Amniotic epithelial cell (primary cell): ENCODE results near the gene UBE2E2.

Experiments used
- DNase-seq: peaks from one replicate; pipeline ENCODE4 v3.0.0-alpha.2; 2010; ENCODE audit warnings: low read depth

The UBE2E2 gene

DNA sequence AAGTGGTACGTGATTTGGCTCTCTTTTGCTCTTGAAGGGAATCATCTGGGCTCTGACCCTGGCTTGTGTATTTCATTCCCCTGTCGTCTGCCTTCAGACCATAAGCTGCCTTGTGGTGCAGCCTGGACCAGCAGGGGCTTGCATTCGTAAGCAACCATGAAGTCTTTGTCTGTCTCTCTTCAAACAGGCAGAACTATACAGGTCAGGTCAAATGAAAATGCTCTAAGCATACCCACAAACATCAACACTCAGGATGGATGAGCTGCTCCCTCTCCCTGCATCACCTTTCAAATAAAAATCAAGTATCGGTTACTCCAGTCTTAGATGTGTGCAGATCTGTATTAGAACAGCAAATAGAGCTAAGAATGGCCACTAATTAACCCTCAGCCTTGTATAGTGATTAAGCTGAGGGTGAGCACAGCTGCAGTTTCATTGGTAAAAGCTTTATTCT, 334.0 kb downstream of the UBE2E2 start:
- DNase-seq = peak; percentile 5

DNA sequence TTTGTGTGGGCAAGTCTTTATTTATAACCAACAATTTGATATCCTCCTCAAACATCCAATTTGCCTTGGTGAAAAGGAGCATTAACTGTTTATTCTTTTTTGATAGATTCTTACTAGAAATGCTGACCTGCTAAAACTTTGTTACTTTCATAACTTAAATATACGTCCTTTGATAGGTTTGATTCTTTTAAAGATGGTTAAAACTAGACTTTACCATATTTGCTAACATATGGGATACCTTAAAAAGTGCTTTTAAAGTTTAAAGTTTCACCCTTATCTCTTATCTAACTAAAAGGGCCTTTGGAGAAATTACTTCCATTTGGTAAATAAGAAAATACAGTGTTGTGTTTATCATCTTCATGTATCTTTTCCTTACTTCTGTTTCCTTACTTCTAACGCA, 336.1 kb downstream of the UBE2E2 start:
- DNase-seq = no peak

DNA sequence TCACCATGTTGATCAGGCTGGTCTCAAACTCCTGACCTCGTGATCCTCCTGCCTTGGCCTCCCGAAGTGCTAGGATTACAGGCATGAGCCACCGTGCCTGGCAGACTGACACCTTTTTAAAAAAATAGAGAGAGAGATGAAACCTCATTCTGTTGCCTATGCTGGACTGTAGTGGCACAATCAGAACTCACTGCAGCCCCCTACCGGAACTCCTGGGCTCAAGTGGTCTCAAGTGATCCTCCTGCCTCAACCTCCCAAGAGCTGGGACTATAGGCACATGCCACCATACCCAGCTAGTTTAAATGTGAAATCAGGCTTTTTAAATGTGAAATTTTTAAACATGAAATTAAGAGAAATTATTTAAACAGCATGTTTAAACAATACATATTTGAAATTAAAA, 337.5 kb downstream of the UBE2E2 start:
- DNase-seq = no peak

DNA sequence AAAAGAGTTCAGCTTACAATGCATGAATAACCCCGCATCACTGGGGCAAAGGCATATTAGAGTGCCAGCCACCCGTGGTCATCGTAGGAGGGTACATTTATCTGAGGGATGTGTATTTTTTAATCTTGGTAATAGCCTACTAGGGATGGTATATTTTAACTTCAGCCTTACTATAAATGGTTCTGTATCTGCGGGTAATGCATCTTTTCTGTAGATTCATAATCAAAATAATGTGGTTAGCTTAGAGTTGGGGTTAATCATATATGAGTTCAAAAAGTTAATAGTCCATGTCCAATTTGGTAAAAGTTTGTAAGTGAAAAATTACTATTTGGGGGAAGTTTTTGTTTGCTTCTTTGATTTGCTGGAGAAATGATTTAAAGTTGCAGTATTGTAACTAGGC, 339.0 kb downstream of the UBE2E2 start:
- no peak for DNase-seq

DNA sequence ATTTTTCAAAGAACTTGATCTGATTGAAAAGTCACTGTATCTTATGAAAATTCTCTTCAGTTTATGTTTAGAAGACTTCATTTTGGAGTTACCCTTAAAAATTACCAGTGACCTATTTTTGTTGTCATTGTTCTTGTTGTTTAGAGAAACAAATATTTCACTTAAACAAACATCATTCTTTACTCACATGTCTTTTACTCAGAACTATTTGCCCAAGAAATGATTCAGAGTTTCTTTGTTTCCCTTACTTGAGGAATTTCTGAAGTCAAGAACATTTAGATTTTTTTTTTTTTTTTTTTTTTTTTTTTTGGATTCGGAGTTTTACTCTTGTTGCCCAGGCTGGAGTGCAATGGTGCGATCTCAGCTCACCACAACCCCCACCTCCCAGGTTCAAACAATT, 343.1 kb downstream of the UBE2E2 start:
- DNase-seq = no peak

DNA sequence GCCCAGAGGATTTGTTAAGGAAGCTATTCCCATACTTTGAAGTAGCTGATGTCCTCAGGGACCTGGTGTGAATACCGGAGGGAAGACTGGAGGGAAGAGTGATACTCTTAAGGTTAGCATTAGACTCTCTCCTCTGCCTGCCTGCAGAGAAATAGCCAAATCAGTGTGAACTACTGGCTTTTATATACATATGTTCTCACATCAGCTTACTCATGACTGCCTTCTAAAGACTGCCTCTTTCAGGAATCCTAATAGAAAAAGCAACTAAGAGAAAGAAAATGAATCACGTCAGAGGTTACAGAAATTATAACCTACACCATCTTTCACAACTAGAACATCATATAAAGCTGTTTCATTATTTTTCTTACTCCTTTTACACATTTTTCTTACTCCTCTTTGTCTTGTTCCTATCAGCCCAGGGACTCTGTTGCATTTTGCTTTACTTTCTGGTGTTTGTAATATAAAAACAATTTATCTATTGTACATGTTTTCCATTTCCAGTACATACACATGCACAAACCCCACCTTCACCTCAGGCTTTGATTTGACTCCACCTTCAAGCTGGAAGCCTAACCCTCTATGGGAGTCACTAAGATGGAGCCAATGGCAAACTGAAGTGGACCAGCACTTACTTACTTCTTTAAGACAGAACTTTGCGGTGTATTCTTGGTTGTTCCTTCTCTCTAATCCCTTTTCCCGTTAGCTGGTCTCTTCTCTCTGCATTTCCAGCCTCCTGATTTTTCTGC, 345.0 kb downstream of the UBE2E2 start:
- DNase-seq = no peak

DNA sequence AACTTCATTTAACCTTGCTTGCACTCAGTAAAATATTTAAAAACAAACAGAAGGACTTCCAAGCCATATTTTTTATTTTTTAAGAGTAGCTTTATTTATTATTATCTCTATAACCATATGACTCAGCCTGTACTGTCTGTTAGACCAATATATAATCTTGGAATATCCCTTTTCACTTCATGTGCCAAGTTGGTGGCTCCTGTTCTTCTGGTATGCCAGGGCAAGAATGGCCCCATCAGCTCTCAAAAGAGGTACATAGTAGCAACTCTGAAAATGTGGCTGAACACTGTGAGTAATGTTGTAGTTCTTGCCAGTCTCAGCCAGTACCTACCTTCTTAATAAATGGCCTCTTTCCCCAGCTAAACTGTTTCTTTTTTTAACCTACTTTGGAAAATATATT, 345.6 kb downstream of the UBE2E2 start:
- no peak for DNase-seq

DNA sequence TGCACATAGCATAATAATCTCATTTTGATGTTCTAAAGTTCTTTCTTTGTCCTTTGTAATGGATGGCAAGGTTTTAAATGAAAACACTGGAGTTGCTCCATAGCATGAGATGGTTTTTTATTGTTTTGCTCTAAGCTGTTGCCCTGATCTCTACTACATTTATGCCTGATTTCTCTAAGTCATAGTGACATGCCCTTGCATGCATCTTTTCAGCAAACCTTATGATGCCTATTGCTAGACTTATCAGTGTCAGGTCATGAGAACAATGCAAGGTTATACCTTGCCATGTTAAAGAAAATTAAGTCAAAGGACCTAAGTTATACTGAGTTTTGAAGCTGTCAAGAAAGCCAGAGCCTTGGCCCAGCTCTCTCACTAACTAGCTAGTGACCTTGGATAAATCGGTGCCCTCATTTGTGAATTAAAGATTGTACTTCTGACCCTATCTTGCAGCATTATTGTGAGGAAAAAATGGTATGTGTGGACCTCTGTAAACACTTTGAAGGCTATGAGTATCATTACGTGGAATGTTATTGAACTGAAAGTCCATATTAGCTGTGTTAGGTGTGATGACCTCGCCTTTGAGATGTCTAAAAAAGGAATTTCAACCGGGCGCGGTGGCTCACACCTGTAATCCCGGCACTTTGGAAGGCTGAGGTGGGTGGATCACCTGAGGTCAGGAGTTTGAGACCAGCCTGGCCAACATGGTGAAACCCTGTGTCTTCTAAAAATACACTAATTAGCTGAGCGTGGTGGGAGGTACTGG, 346.2 kb downstream of the UBE2E2 start:
- DNase-seq = no peak

DNA sequence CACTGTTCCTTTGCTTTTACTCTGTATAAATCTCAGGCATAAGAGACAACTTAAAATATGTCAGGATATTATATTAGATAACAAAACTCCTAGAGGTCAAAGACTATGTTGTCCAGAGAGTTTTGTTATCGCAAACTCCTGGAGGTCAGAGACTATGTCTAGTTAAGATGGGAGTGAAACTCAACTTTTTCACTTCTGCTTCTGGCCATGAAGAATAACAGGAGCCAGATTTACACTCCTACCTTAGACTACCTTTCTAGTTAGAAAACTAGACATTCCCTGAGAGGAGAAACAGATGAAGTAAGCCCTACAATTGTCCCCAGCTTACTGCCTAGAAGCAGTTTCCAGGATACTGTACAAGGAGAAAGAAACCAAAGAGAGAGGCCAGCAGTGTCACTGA, 347.3 kb downstream of the UBE2E2 start:
- DNase-seq = no peak

DNA sequence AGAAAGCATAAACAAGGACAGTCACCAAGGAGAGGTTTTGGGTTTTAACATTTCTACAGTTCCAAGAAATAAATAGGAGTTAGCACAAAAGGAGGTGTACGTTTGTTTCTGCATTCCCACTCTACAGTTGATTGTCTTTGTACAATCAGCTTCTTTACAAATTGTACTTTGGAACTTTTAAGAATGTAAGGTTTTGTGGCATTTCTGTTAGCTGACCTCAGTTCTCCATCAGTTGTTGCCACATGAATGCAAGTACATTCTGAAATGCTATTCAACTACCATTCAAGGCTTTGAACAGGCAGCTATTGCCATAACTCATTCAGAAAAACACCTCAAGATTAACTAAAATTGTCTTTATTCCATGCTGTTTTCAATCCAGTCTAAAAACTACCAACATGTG, 349.4 kb downstream of the UBE2E2 start:
- no peak for DNase-seq

DNA sequence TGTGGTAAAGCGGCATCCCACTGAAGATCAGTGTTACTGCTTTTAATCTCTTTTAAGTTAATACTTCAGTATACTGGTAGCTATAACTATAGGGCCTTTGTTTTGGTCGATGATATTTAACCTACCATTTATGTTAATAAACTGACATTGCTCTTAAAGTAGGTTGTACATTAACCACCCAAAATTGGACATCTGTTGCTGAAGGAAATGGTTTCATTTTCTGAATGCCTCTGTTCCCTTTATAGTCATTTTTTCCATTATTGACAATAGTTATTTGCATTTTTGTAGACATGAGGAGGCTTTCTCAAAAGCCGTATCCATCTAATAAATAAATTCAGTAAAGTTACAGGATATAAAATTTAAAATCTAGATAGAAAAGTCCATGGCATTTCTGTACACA, 350.2 kb downstream of the UBE2E2 start:
- DNase-seq = no peak

DNA sequence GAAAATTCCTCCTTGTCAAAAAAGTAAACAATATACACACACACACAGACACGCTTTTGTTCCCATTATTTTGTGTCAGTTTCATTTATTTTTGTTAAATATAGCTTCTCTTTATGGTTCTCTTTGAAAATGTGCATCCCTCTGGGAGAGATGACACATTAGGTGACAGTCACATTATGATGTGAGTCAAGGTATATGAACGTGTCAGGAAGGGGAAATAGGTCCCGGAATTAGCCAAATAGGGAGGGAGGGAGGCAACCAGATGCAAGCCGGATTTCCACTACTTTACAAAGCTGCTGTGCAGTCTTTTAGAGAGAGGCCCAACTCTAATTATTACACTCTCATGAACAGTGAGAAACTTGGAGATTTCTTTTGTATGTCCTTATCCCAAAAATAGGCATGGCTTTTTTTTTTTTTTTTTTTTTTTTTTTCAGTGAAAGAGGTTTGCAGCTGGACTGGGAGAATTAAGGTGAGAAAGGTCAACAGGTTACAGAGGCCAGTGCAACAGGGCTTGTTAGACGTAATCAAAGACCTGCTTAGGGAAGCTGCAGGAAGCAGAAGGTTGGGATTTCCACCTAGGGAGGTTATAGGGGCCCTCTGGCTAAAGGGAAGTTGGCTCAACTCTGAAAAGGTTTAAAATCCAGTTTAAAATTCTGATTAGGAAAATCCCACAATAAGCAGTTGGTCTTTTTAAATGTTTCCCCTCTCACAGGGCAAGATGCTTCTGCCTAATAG, 362.1 kb downstream of the UBE2E2 start:
- DNase-seq = no peak

DNA sequence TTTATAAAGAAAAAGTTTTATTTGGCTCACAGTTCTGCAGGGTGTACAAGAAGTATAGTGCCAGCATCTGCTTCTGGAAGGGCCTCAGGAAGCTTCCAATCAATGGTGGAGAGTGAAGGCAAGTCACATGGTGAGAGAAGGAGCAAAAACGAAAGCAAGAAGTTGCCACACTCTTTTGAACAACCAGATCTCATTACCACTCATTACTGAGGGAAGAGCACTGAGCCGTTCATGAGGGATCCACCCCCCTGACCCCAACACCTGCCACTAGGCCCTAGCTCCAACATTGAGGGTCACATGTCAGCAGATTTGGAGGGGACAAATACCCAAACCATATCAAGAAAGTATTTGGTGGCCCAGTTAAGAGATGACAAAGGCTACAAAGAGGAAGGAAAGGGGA, 363.4 kb downstream of the UBE2E2 start:
- DNase-seq = no peak

DNA sequence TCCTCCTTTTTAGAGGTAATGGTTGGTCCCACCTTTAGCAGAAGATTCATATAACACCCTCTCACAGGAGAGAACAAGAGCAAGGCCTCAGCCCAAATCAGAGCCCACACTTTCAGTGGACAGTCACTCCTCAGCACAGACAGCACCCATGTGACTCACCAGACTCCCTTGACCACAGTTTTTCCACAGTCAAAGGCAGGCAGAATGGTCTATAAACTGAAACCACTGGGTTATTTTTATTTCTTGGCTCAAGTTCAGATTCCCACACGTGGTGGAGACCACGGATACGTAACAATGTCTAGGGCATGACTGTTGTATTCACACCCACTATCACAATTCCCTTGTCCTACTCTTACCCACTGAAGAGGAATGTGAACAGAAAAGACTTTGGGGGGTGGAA, 364.8 kb downstream of the UBE2E2 start:
- DNase-seq = peak; percentile 91

DNA sequence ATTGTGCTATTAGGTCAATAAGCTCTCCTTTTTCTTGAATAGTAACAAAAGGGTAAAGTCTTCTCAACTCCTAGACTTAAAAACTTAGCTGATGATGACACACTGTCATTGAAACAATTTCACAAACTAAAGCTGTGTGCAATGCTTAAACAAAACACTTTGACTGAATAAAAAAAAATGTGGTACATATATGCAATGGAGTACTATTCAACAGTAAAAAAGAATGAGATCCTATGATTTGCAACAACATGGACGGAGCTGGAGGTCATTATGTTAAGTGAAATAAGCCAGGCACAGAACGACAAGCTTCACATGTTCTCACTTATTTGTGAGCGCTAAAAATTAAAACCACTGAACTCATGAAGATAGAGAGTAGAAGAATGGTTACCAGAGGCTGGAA, 370.7 kb downstream of the UBE2E2 start:
- DNase-seq = no peak

DNA sequence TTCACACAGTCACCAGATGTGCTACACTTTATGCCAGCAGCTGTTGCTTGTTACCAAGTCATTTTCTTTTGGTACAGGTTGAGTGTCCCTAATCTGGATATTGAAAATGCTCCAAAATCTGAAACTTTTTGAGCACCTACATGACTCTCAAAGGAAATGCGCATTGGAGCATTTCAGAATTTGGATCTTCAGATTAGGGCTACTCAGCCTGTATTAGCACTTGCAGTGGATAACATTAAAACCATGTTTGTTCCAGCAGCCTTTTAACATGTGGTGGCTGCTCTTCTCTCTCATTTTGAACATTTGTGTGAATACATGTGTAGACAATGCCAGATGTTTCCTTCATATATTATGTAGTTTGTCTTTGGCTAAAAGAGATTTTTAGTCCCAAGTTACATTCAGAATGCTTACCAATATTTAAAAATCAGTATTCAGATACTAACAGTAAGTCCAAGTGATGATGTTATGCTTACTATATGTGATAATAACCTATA, 371.7 kb downstream of the UBE2E2 start:
- DNase-seq = no peak

DNA sequence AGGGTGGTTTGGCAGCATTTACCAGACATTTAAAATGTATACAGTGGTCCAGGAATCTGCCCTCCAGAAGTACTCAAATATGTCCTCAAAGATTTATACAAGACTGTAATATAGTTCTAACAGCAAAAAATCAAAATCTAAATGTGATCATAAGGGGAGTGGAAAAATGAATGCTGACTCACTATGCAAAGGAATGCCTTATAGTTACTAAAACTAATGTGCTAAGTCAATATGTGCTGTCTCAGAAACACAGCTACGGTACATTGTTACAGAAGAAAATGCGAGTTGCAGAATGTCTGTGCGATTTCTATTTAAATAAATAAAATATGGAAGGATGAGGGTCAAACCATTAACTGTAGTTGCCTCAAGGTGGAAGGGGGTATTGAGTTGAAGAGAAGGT, 372.6 kb downstream of the UBE2E2 start:
- peak; percentile 37 for DNase-seq

DNA sequence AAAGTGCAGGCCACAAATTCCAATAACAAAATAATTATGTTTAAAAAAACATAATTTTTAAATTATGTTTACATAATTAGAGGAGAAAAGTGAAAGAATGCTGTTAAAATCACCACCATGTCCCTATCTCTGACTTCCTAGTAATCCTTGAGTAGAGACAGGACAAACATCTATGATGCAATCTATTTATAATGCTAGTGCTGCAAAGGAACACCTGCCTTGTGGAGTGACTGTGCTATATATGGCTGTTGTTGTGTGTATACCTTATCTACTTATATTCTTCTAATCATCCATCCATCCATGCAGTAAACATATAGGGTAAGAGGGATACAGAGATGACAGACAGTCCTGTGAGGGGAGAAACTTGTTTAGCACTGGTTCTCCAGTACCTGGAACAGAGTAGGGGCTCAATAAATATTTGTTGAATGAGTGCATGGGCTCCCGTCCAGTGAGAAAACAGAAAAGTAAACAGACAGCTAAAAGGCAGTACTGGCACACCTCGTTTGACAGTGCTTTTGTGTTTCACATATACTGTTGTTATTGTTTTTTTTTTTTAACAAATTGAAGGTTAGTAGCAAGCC, 373.3 kb downstream of the UBE2E2 start:
- DNase-seq = no peak

DNA sequence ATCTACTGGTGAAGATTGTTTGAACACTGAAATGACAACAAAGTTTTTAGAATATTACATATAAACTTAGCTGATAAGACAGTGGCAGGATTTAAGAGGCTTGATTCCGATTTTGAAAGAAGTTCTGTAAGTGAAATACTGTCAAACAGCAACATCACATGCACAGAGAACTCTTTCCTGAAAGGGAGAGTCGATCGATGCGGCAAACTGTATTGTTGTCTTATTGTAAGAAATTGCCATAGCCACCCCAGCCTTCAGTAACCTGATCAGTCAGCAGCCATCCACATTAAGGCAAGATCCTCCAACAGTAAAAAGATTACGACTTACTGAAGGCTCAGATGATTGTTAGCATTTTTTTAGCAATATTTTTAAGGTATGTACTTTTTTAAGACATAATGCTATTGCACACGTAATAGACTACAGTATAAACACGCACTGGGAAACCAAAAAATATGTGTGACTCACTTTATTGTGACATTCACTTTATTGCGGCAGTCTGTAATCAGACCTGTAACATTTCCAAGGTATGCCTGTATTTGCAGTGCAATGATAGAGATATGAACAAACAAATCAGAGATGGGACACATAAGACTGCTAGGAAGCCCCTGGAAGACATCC, 377.1 kb downstream of the UBE2E2 start:
- peak; percentile 90 for DNase-seq

DNA sequence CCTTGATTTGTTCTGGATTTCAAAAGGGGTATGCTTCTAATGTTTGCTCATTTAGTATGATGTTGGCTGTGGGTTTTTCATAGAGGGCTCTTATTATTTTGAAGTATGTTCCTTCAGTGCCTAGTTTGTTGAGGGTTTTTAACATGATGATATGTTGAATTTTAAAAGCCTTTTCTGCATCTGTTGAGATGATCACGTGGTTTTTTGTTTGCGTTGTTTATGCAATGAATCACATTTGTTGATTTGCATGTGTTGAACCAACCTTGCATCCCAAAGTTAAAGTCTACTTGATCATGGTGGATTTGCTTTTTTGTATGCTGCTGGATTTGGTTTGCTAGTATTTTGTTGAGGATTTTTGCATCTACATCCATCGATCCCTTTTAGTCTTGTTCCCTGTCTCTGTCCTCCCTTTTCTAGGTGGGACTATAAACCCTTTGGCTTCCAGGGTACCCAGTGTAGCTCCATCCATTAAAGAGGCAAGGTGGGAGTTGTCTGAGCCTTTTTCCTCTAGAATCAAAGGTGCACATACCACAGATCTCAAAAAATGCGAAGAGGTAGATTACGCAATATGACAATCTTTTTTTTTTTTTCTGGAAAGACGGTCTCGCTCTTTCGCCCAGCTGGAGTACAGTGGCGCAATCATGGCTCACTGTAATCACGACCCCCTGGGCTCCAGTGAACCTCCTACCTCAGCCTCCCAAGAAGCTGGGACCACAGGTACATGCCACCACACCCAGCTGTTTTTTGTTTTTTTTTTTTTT, 381.0 kb downstream of the UBE2E2 start:
- no peak for DNase-seq

DNA sequence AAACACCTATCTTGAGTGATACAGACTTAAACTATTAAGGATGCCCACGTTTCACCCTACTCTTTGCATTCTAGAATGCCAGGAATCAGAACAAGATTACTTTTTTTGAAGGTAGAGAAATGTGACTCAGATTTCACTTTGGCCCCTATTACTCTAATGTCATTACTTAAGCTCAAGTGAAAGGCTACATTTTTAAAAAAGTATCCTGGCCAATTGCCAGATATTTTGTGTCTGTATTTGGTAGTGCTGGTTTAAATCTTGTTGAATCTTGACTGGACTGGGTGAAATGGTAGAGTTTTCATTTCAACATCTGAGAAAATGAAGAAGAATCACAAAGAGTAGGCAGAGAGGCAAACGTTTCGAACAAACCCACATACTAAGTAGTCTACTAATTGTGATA, 384.4 kb downstream of the UBE2E2 start:
- DNase-seq = no peak
